GM18907 (cell line): ENCODE data around the gene NUAK2.
"Not testable (repeated sequence)": the region's sequence is repeated elsewhere in the genome, so short reads cannot be mapped to it uniquely, and the experiment has no call there.

Experiments
- ATAC-seq: cut with Tn5 transposase; IDR thresholded peaks from one replicate; pipeline ENCODE4 v1.9.1; 2021; ENCODE audit warnings: mild to moderate bottlenecking, moderate library complexity; ENCODE audit not compliant: unreplicated experiment

The NUAK2 gene

DNA sequence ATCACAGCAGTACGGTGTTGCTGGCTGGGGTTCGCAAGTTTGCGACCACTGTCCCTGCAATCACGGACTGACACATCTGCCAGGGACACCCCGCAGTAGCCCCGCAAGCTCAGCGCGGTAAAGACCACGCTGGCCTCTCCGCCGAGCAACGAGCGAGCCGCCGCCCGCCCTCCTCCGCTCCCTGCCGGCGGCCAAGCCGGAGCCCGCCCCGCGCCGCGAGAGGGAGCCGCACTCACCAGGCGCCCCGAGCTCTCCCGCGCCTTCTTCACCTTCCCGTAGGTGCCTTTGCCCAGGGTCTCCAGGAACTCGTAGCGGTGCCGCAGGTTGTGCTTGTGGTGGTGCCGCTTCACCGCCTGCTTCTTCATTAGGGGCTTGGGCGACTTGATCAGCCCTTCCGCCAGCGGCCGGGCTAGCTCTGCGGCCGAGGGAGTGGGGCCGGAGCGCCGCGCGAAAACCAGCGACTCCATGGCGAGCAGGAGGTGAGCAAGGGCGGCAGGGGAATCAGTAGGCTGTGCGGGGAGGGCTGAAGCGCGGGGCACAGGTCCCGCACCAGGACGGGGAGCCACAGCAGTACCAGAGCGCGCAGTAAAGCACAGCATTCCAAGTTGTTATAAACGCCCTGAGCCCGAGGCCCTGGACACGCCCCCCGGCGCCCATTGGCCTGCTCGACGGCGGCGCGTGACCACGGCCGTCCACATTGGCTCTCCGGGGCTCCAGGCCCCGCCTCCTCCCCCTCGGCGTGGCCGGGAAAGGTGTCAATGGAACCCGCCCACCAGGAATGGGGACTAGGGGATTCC lies at the start of gene NUAK2:
Gene NUAK2 (minus strand): TSS at position 584 of the 797 bp plus-strand sequence. CDS start 117 bp downstream, at position 467.
- no peak for ATAC-seq

DNA sequence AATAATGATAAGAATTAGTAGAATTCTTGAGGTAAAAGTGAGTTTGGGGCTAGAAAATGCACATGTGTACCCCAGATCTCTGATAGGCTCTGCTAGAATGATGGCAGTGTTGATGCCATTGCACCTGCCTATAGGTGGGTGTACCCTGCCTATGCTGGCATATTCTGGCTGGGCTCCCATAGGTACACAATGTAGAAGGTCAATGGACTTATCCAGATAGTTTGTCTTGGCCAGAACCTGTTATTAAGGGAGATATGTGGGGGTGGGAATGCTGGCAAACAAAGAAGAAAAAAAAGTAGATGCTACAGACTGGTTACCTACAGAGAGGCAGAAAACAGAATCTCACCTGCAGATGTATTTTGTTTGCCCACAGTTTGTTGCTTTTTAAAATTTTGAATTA lies 49.2 kb upstream of the NUAK2 start:
- ATAC-seq = no peak

DNA sequence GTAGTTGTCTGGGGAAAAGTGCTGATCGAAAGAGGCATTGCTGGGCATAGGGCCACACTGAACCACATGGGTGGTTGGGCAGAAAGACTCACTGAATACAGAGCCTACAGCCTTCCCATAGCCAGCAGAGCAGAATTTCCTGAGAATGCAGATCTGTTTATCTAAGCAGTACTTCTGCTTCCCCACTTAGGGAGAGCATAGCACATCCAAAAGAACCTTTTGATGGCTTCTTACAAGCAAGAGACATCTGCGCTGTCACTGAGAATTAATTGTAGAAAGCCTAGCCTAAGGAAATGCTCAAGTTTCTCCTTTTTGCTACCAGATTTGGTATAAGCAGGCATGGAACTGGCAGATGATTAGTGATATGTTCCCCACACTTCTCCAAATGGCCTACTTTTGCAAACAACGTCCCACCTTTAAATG lies 48.2 kb upstream of the NUAK2 start:
- ATAC-seq = no peak

DNA sequence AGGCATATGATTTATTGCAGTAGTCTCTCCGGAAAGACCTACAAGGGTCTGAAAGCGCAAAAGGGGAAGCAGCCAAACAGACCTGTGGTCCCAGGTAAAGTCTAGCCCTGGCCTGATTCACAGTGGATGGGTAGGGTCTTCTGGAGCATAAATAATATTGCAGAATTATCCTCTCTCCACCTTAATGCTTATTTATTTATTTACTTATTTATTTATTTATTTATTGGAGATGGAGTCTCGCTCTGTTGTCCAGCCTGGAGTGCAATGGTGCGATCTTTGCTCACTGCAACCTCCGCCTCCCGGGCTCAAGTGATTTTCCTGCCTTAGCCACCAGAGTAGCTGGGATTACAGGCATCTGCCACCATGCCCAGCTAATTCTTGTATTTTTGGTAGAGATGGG lies 46.9 kb upstream of the NUAK2 start:
- ATAC-seq = no peak

DNA sequence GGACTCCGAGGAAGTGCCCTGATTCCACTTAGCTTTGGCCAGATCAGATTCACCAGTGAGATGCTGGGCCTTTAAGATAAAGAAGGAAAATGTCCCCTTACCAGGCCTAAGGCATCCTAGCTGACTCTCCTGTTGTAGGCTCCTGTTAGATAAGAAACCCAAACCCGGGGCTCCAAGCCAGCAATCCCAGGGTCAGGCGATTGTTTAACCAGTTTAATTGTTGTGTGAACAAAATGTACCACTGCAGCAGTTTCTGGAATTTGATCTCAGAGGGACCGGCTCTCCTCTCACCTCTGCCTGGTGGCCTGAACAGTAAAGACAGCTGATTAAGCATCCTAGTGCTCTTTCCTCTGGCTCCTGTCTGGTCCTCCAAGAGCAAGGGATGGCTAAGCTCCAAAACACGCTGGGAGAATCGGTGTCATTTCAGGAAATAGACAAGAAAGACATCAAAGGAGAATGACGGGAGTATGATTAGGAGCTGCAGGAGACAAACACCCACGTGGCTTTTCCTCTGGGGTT lies 44.5 kb upstream of the NUAK2 start:
- ATAC-seq = no peak

DNA sequence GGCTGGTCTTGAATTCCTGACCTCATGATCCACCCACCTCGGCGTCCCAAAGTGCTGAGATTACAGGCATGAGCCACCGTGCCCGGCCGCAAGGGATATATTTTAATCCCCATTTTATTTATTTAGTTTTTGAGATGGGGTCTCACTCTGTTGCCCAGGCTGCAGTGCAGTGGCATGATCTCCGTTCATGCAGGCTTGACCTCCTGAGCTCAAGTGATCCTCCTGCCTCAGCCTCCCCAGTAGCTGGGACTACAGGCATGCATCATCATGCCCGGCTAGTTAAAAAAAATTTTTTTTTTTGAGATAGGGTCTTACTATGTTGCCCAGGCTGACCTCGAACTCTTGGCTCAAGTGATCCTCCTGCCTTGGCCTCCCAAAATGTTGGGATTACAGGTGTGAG lies 43.5 kb upstream of the NUAK2 start:
- not testable (repeated sequence) for ATAC-seq

DNA sequence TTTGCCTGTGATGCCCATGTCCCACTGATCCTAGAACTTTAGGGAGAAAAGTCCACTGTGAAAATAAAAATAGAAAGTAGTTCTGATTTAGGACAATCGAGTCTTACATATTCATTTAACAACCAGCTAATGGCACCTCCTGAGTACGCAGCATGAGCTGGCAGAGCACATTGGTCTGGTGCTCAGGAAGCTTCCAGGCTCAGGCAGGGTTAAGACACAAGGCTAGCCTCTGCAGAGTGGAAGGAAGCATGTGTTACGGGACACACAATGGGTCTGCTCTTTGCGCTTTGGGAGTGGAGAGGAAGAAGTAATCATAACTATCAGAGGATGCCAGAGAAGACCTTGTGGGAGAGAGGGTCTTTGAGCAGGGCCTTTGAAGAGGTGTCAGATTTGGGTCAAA lies 39.3 kb upstream of the NUAK2 start:
- ATAC-seq = no peak

DNA sequence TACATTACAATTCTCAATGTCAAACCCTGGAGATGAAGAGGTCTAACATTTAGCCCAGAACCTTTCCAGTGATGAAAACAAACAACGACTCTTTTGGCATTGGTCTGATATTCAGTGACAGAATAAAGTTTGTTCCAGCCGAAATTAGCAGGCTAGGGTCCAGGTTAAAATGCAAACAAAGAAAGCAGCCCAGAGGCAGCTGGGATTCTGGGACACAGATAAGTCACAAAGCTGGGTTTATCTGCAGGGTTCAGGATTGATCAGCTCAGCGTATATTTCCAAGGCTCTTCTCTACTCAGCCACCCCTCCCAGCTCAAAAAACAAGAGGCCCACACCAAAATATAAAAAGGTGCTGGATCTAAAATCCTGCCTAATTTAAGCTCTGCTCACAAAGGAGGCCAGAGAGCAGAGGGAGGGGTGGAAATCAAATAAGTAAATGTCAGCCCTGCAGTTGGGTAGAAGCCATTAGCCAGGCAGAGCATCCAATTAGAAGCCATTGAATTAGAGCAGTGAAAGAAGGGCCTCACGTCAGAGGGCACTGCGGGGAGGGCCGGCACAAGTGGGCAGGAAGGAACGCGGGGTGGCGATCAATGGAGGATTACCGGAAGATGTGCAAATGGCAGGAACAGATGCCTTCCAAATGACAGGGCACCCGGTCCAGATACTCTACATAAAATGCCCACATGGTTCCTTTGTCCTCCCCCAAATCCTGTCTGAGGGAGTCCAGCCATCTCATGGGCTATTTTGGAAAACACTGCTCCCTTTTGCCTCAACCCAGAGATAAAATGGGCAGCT lies 38.4 kb upstream of the NUAK2 start:
- ATAC-seq = no peak

DNA sequence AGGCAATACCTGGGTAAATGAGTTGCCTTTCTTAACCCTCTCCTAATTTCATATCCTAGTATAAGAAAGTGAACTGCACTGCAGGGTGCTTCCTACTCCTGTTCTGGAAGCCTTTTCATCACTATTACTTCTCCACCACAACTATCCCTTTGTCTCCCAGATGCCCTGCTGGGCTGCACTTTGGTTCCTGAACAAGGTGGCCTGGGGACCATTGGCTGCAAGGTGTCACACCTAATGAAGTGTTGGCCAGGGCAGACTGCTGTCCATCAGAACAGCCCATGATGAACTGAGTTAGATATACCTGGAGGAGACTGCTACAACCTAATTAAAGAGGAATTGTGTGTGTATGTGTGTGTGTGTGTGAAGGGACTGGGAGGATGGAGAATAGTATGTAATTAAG lies 37.0 kb upstream of the NUAK2 start:
- ATAC-seq = no peak

DNA sequence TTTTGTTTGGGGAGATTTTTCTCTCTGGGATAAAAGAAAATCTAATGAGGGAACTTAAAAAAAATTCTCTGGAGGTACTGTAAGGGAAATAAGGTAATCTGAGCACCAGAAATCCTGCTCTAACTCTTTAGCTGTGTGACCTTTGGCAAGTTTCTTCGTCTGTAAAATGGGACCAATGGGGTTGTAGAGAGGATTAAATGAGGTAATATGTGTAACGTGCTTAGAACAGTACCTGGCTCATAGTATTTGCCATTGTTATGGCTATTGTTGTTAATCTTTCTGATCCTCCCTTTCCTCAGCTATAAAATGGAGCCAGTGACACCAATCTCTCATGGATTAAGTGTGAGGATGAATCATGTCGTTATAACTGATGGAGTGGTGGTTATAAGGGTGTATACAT lies 36.0 kb upstream of the NUAK2 start:
- ATAC-seq = no peak

DNA sequence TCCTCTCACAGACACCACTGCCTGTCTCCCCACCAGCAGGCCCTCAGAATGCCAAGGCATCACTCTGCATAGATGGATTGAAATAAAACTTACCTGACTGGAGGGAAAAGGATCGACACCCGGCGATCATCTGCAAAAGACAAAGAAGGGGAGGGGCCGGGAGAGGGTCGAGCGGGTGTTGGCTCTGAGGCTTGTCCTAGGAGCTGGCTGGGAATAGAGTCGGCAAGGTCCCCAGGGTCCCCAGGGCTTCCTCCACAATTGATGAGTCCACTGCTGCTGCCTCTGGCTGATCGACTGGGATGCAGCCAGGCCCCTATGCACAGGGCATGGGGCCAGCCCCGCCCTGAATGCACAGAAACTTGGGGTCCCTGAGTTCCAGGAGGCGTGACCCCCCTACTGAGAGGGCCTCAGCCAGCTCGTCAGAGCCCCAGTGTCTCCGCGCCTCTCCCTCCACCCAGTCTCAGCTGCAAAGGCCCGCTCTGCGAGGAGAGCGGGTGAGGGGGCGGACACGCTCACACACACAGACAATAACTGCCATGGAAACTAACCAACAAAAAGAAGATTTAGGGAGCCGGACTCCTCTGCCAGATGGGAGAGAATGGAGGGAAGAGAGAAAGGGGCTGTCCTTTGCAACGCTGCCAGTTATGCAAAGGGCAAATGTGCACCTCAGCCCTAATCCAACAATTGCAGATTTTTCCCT lies 35.0 kb upstream of the NUAK2 start, which contains the start of gene KLHDC8A:
Gene KLHDC8A (minus strand): TSS at position 483 of the 700 bp plus-strand sequence. CDS start 13,318 bp downstream, outside the sequence.
- ATAC-seq = no peak

DNA sequence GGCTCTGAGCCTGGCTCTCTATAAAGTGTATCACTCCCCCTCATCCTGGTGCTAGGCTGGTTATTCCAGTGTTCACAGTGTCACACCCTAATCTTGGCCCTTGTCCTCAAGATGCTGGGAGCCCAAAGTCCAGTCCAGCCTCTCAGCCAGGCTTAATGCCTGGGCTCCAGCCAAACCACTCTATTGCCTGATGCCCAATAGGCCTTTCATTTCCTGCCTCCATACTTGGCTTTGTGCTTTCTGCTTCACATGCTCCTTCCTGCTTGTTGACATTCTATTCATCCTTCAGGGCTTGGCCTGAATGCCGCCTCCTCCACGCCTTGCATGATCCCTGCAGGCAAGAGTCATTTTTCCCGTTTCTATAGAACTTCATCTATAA lies 33.5 kb upstream of the NUAK2 start:
- ATAC-seq = no peak

DNA sequence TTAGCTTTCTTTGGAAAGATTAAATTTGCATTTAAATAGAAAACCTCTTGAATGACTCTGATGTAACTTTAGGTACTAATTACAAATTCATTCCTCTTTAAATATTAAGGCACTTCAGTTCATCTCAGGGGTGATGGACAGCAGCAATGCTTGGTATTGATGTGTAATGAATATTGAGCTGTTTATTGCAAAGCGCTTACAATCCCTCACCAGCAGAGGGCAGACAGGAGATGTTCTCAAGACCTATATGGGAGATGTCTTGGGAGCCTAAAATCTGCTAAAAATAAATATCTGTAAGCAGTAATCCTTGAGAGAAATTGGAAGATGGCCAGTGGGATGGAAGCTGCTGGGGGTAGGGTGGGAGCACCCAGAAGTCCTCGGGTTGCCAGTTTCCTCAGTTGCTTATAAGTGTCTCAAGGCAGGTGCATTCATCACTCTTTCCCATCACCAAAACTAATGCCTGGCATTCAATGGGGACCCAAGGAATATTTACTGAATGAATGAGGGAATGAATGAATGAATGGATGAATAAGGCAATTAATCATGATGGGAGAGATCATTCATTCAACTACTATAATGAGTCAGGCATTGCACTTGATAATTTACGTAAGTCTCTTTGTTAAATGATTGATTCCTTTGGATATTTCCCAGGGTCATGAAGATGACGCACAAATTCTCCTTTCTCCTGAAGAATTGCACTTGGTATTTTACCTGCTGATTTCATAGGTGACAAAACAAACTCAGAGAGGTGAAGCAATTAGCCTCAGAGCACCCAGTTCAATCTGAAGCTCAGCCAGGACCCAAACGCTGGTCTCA lies 32.9 kb upstream of the NUAK2 start:
- ATAC-seq = no peak

DNA sequence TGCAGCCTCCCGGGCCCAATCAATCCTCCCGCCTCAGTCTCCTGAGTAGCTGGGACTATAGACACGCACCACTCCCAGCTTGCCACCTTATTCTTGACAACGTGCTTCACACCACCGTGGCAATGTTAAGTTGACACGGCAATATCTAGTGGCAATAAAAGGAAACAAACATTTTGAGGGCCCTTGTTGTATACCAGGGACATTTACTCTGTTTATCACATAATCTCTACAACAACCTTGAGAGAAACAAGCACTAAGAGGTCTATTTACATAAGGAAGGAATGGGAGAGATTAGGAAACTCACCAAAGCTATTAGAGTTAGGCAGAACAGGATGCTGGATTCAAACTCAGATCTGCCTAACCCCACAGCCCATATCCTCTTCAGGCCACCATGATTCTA lies 32.1 kb upstream of the NUAK2 start:
- ATAC-seq = no peak

DNA sequence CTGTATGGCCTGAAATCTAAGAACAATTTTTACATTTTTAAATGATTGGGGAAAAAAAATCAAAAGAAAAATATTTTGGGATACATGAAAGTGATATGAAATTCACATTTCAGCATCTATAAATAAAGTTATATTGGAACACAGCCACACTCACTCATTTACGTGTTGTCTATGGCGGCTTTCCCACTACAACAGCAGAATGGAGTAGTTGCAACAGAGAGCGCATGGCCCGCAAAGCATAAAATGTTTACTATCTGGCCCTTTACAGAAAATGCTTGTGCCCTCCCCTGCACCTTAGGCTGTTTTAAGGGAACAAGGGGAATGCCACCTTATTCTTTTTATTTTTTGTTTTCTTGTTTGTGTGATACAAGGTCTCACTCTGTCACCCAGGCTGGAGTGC lies 31.6 kb upstream of the NUAK2 start:
- no peak for ATAC-seq

DNA sequence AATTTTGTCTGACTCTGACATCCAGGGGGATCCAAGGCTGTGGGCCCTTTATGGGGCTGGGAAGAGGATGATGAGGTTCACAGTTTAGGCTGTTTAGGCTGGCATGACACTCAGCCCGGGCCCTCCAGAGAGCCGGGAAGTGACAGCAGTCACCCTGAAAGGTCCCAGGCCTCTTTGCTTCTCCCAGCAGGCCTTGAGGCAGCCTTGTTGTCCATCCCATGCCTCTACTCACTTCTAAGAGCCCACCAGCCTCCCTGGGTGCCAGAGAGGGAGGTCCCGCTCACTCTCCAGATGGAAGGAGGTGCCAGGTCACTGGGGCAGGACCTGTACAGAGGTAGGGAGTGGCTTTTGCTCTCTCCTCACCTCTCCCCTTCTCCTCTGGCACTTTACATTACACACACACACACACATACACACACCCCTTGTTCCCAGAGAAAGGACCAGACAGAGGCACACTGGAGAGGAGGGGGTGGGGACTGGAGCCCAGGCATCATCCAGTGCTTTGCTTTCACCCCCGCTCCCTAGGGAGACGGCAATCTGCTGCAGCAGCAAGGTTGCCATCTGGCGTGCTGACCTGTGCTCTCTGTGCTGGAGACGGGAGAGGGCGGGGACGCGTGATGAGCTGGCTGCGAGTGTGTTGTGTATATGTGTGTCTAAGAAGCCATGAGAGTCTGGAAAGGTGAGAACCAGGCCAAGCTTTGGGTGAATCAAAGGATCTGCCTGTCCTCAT lies 30.6 kb upstream of the NUAK2 start:
- ATAC-seq = no peak

DNA sequence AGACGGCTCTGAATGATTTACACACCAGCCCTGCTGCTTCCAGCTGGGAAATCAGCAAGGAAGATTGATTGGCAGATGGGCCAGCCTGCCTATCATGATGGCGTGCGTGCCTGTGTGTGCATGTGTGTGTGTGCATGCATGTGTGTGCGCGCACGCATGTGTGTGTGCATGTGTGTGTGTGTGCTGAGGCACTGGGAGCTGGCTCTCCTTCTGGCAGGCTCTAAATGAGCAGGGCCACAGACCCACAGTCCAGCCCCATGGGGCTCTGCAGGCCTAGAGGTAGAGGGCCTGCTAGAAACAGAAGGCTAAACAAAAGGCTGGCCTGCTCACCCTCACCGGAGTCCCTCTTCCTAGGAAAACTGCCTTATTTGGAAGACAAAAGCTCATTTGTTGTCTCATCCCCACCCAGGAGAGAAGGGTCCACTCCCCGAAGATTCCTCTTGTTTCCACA lies 29.2 kb upstream of the NUAK2 start:
- ATAC-seq = no peak

DNA sequence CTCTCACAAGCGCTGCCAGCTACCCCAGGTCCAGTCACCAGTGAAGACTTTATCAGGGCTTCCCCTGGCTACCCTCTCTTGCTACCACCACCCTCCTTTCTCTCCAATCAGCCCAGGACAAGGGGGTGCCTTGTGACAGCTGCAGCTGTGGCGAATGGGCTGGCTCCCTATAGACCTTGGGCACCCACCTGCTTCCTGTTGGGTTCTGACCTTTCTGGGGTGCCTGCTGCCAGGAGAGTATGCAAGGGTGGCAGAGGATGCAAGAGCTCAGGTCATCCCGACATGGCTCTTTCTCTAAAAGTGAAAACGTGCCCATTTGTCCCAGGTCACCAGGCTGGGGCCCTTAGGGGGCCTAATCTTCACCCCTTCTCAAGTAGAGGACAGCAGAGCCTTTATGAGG lies 28.6 kb upstream of the NUAK2 start:
- ATAC-seq = no peak

DNA sequence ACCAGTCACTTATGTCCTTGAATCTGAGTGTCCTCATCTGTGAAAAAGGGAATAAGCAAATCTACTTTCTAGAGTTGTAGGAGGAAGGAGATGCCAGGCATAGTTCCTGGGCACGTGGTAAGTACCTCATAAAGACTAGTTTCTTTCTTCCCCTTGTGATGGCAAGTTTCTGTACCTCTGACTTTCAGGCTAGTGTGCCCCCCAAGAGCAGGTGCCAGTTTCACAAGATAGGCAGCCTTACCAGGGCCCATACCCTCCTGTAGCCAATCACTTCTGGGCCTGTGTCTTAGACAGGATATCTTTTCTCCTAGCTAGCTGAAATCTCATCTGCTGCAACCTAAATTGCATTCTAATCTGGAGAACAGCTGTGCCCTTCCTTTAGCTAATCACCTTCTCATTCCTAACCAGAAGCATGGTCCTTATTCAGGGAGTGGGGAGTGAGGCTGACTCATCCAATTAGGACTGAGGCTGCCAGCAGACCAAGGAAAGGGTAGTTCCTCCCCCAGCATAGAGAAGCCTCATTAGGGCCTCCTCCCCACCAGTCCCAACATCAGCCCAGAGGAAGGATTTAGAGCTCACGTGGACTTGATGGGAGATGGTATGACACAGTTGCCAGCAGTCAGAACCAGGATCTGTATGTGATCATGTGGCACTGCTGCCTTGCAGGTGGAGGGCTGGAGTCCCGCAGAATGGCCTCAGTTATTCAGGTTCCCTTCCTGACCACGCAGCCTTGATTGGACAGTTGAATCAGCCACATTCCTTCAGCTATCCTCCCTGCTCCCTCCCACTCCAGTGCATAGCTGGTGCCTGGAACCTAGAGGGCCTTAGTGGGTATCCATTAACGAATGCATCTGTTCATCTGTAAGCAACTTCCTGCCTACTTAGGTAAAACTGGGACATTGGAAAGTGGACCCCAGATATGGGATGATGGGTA lies 27.3 kb upstream of the NUAK2 start:
- no peak for ATAC-seq
